K562 (cell line): ENCODE data around the gene SYNCRIP. TPM values are rescaled to one million over a fixed set of nuclear protein-coding genes. Genes with fewer than 3 reads are reported as not detected.

Experiments used
- FOSL1 ChIP-seq: fragments of 200-800 bp; sonication (Bioruptor generic); conservative IDR thresholded peaks from 2 replicates; pipeline ENCODE4 v1.6.1; 2016; ENCODE audit warnings: missing genetic modification characterization, missing compliant biosample characterization
- RBM25 ChIP-seq: fragments of 200-400 bp; formaldehyde crosslinking; IDR thresholded peaks from 2 replicates; pipeline ENCODE4 v1.6.1; 2018; ENCODE audit warnings: low read length, low read depth, moderate library complexity; ENCODE audit not compliant: severe bottlenecking
- polyA plus RNA-seq, 8 experiments: library from polyadenylated mRNA; depleted of rRNA in 4 of 8; stranded (reverse) in 5 of 8; unstranded in 3 of 8; fragments of >200 nt; fragmentation: Nextera tagmentation in 2 of 8; fragmentation: Illumina TruSeq in 1 of 8; extraction: Ambion mirVana in 2 of 8; extraction: Trizol in 1 of 8; gene quantifications; 2 replicates each; pipeline versions ENCODE4 v1.2.1 to v1.2.3, GENCODE V29; 2011 to 2014; ENCODE audit warnings: inconsistent platforms in 1 of 8, missing spikeins in 1 of 8
- total RNA-seq, 7 experiments: library from RNA; depleted of rRNA in 6 of 7; stranded (reverse); fragments of >200 nt in 6 of 7; fragmentation: Illumina TruSeq in 2 of 7; extraction: Trizol in 2 of 7; gene quantifications; 2 replicates each; pipeline versions ENCODE4 v1.2.1 to v1.2.3, GENCODE V29; 2011 to 2021; ENCODE audit warnings: low replicate concordance in 1 of 7
- TF ChIP-seq, protein P1 (sequence below): fragments of 450-650 bp; IDR thresholded peaks from 2 replicates; pipeline ENCODE4 v1.7.1; 2018; ENCODE audit warnings: mild to moderate bottlenecking, low read depth; ENCODE audit not compliant: partially characterized antibody
- TF ChIP-seq, protein P2 (sequence below): fragments of 450-650 bp; formaldehyde crosslinking; conservative IDR thresholded peaks from 2 replicates; pipeline ENCODE4 v1.4.0; 2022; ENCODE audit warnings: mild to moderate bottlenecking, missing genetic modification characterization

Gene SYNCRIP
- total and polyA plus RNA-seq, 9 of the 15 experiments (the other 6 are each of a cell fraction or from before 2014, with no cell fraction given) = 46.5 to 295 (median 140) TPM

DNA sequence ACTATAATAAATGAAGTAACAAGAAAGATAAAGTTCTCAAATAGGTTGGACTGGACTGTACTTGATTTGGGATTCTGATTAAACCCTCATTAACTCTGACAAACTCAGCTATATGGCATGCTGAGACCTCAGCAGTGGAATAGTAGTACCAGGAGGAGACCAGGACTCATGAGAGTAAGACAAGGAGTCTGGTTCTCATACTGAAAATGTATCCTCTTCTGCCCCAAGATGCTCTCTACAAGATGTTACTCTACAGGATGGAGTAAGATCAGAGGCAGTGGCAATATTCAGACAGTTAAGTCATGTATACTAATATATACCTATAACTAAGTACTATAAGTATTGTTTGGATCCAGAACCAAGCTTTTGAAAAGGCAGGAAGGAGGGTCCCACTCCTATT, 31.9 kb upstream of the SYNCRIP start (continued):
- TF ChIP-seq, protein P1, sequence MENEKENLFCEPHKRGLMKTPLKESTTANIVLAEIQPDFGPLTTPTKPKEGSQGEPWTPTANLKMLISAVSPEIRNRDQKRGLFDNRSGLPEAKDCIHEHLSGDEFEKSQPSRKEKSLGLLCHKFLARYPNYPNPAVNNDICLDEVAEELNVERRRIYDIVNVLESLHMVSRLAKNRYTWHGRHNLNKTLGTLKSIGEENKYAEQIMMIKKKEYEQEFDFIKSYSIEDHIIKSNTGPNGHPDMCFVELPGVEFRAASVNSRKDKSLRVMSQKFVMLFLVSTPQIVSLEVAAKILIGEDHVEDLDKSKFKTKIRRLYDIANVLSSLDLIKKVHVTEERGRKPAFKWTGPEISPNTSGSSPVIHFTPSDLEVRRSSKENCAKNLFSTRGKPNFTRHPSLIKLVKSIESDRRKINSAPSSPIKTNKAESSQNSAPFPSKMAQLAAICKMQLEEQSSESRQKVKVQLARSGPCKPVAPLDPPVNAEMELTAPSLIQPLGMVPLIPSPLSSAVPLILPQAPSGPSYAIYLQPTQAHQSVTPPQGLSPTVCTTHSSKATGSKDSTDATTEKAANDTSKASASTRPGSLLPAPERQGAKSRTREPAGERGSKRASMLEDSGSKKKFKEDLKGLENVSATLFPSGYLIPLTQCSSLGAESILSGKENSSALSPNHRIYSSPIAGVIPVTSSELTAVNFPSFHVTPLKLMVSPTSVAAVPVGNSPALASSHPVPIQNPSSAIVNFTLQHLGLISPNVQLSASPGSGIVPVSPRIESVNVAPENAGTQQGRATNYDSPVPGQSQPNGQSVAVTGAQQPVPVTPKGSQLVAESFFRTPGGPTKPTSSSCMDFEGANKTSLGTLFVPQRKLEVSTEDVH = no peak
- TF ChIP-seq, protein P2, sequence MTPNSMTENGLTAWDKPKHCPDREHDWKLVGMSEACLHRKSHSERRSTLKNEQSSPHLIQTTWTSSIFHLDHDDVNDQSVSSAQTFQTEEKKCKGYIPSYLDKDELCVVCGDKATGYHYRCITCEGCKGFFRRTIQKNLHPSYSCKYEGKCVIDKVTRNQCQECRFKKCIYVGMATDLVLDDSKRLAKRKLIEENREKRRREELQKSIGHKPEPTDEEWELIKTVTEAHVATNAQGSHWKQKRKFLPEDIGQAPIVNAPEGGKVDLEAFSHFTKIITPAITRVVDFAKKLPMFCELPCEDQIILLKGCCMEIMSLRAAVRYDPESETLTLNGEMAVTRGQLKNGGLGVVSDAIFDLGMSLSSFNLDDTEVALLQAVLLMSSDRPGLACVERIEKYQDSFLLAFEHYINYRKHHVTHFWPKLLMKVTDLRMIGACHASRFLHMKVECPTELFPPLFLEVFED (CRISPR knock-in tag) = 0 out of 2 replicates have a peak, but pooled peaks have one; percentile 16
- TF ChIP-seq RBM25 = peak; percentile 58
- TF ChIP-seq FOSL1 (tag) = no peak
